ENCODE results near the gene NCS1.

NCS1 gene

DNA sequence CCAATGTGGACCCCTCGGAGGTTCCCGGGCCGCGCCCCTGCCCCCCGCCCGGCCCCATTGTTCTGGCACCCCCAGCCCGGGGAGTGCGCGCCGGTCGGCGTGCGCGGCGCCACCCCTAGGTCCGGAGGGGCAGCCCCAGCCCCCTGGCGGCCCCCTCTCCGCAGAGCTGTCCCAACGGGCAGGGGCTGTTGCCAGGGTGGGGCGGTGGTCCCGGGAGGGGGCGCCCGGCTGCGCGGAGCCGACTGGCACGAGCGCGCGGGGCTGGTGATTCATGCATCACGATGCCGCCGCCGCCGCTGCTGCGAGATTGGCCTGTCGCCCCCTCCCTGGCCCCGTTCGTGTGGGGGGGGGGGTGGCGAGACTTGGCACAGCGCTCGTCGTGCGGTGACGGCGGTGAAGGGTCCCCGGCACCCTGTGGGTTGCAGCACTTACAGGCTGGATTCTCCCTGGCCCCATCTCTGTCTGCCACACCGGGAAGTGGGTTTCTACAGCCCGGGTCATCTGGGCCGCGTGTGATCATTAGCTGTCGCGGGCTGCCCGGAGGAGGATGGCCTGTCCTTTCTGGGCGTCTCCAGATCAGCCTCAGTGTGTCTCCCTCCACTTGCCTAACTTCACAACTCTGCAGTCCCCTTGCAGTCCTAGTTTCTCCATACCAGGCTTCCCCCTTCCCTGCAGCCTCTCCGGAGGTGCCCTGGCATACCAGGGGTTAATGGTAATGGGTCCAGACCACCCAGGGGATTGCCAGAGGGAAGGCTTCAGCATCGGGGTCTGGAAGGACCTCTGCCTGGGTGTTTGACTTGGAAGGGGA, 858 bp downstream of the NCS1 start:
- Histone ChIP-seq H3K27me3 (ENCODE audit: control insufficient read depth, low read length) (no peaks in the 10 kb centered on the region), H3F3A (ENCODE audit: control insufficient read depth, insufficient read depth) (no peaks in the 10 kb centered on the region), H3K9me2 (replicated peaks; ENCODE audit: control insufficient read depth, low read length) (no peaks in the 10 kb centered on the region), H4K20me1 (ENCODE audit: control insufficient read depth, insufficient read depth, low read depth, low read length) (no peaks in the 10 kb centered on the region), H3K79me2 (ENCODE audit: control insufficient read depth, low read length) (no peaks in the 10 kb centered on the region), H3K4me1 (ENCODE audit: control insufficient read depth, low read length) (no peaks in the 10 kb centered on the region), H3K36me3 (ENCODE audit: control insufficient read depth, low read length) (no peaks in the 10 kb centered on the region), H3K9me3 (ENCODE audit: control insufficient read depth, insufficient read depth, low read length) (no peaks in the 10 kb centered on the region), H3K27ac (ENCODE audit: low read depth, low read length) (no peak overlapping the region), H3K4me3 (ENCODE audit: low read length) (no peak overlapping the region), H3K4me2 (ENCODE audit: low read length) (no peak overlapping the region)
- TF ChIP-seq EZH2phosphoT487 (IDR thresholded peaks at IDR 0.05; ENCODE audit: borderline replicate concordance, low read length) = no peak
- TF ChIP-seq, protein P1, sequence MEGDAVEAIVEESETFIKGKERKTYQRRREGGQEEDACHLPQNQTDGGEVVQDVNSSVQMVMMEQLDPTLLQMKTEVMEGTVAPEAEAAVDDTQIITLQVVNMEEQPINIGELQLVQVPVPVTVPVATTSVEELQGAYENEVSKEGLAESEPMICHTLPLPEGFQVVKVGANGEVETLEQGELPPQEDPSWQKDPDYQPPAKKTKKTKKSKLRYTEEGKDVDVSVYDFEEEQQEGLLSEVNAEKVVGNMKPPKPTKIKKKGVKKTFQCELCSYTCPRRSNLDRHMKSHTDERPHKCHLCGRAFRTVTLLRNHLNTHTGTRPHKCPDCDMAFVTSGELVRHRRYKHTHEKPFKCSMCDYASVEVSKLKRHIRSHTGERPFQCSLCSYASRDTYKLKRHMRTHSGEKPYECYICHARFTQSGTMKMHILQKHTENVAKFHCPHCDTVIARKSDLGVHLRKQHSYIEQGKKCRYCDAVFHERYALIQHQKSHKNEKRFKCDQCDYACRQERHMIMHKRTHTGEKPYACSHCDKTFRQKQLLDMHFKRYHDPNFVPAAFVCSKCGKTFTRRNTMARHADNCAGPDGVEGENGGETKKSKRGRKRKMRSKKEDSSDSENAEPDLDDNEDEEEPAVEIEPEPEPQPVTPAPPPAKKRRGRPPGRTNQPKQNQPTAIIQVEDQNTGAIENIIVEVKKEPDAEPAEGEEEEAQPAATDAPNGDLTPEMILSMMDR (IDR thresholded peaks at IDR 0.05; ENCODE audit: low read depth, low read length, poor library complexity, severe bottlenecking) = no peak

DNA sequence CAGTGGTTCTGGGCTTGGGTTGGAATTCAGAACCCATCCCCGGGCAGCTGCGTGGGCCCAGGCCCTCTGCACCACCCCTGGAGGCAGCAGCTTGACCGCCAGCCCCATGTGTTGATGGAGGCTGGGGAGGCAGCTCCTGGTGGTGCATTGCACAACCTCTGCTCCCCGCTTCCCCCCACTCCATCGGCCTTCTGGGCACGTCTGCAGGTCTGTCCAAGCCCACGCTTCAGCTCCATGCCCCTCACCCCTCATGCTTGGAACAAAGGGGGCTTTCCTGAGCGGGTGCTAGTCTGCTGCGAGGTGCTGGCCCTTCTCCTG, 1.4 kb downstream of the NCS1 start:
- no peaks in the 10 kb centered on the region for H3K4me1 ChIP-seq (ENCODE audit: control insufficient read depth, low read length)
- H3F3A ChIP-seq (ENCODE audit: control insufficient read depth, insufficient read depth) = no peaks in the 10 kb centered on the region
- no peaks in the 10 kb centered on the region for H4K20me1 ChIP-seq (ENCODE audit: control insufficient read depth, insufficient read depth, low read depth, low read length)
- no peaks in the 10 kb centered on the region for H3K36me3 ChIP-seq (ENCODE audit: control insufficient read depth, low read length)
- no peak overlapping the region for H3K4me3 ChIP-seq (ENCODE audit: low read length)
- H3K27ac ChIP-seq (ENCODE audit: low read depth, low read length) = no peak overlapping the region
- no peaks in the 10 kb centered on the region for H3K9me2 ChIP-seq (replicated peaks; ENCODE audit: control insufficient read depth, low read length)
- H3K4me2 ChIP-seq (ENCODE audit: low read length) = no peak overlapping the region
- H3K79me2 ChIP-seq (ENCODE audit: control insufficient read depth, low read length) = no peaks in the 10 kb centered on the region
- TF ChIP-seq, protein P1 (IDR thresholded peaks at IDR 0.05; ENCODE audit: low read depth, low read length, poor library complexity, severe bottlenecking) = no peak
- TF ChIP-seq EZH2phosphoT487 (IDR thresholded peaks at IDR 0.05; ENCODE audit: borderline replicate concordance, low read length) = no peak
- H3K9me3 ChIP-seq (ENCODE audit: control insufficient read depth, insufficient read depth, low read length) = no peaks in the 10 kb centered on the region
- no peaks in the 10 kb centered on the region for H3K27me3 ChIP-seq (ENCODE audit: control insufficient read depth, low read length)

DNA sequence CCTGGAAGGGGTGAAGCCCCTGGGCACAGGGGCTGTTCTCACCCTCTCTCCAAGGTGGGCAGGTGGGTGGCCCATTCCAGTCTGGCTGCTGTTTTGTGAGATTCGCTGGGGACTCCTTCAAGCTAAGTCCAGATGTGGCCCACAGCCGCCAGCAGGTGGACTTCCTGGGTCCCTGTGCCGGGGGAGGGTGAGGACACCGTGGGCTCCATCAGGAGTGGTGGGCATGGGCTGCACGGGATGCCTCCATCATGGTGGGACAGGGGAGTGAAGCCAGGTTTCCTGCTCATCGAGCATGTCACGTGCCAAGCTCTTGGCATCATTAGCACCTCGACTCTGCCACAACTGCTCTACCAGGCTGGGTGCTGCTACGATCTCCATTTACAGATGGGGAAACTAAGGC, 1.8 kb downstream of the NCS1 start:
- TF ChIP-seq EZH2phosphoT487 (IDR thresholded peaks at IDR 0.05; ENCODE audit: borderline replicate concordance, low read length) = no peak
- TF ChIP-seq, protein P1 (IDR thresholded peaks at IDR 0.05; ENCODE audit: low read depth, low read length, poor library complexity, severe bottlenecking) = no peak
- H4K20me1 ChIP-seq (ENCODE audit: control insufficient read depth, insufficient read depth, low read depth, low read length) = no peaks in the 10 kb centered on the region
- no peak overlapping the region for H3K27ac ChIP-seq (ENCODE audit: low read depth, low read length)
- H3K9me3 ChIP-seq (ENCODE audit: control insufficient read depth, insufficient read depth, low read length) = no peaks in the 10 kb centered on the region
- H3K79me2 ChIP-seq (ENCODE audit: control insufficient read depth, low read length) = no peaks in the 10 kb centered on the region
- no peak overlapping the region for H3K4me3 ChIP-seq (ENCODE audit: low read length)
- no peaks in the 10 kb centered on the region for H3K36me3 ChIP-seq (ENCODE audit: control insufficient read depth, low read length)
- no peaks in the 10 kb centered on the region for H3K4me1 ChIP-seq (ENCODE audit: control insufficient read depth, low read length)
- H3F3A ChIP-seq (ENCODE audit: control insufficient read depth, insufficient read depth) = no peaks in the 10 kb centered on the region
- no peaks in the 10 kb centered on the region for H3K27me3 ChIP-seq (ENCODE audit: control insufficient read depth, low read length)
- H3K9me2 ChIP-seq (replicated peaks; ENCODE audit: control insufficient read depth, low read length) = no peaks in the 10 kb centered on the region
- H3K4me2 ChIP-seq (ENCODE audit: low read length) = no peak overlapping the region

Measured in DOHH2 (cell line).